Measurements from ENCODE around the gene PTGIR.

- no peak for TF ChIP-seq CTCF (conservative IDR thresholded peaks at IDR 0.05; ENCODE audit: low read length)
- TF ChIP-seq EZH2phosphoT487 (IDR thresholded peaks at IDR 0.05; ENCODE audit: borderline replicate concordance): no peak
Measured at GRCh38 chr19:46623915-46624502, 880 bp downstream of the PTGIR start.
